Right lung (tissue), 10 donors: ENCODE data around the gene FGA. TPM values are rescaled to one million over a fixed set of nuclear protein-coding genes. Genes with fewer than 3 reads are reported as not detected.

ENCODE experiments used
- DNase-seq, 2 donors: peaks; one replicate each; pipeline ENCODE4 v3.0.0-alpha.2; 2013
- long read RNA-seq, 8 donors: transcript quantifications; one replicate each; lab custom pipeline, GENCODE V29; 2026
- polyA plus RNA-seq, 5 donors: library from polyadenylated mRNA; unstranded; fragments of 120-200 nt; gene quantifications; one replicate each; pipeline versions ENCODE4 v1.2.1 to v1.2.3, GENCODE V29; 2013; ENCODE audit warnings: inconsistent platforms in 1 of 5, low replicate concordance in 1 of 5; ENCODE audit not compliant: insufficient read length in 5 of 5, insufficient read depth in 1 of 5

FGA gene
- polyA plus RNA-seq, result 10 to 100 TPM in 1 of 5 donors, not detected in 4; 17.5 TPM
- long read RNA-seq, donor 1, result 0 reads
- long read RNA-seq, donor 2, result 0 reads
- long read RNA-seq, donor 3, result 0 reads
- long read RNA-seq, donor 4, result 0 reads
- long read RNA-seq, donor 5, partial matches to known transcripts, result 0 of 4 reads
- long read RNA-seq, donor 5, other reads (novel, unspliced or antisense), result 0 of 4 reads
- long read RNA-seq, donor 6, result 0 reads
- long read RNA-seq, donor 7, result 0 reads
- long read RNA-seq, donor 8, result 0 reads

DNA sequence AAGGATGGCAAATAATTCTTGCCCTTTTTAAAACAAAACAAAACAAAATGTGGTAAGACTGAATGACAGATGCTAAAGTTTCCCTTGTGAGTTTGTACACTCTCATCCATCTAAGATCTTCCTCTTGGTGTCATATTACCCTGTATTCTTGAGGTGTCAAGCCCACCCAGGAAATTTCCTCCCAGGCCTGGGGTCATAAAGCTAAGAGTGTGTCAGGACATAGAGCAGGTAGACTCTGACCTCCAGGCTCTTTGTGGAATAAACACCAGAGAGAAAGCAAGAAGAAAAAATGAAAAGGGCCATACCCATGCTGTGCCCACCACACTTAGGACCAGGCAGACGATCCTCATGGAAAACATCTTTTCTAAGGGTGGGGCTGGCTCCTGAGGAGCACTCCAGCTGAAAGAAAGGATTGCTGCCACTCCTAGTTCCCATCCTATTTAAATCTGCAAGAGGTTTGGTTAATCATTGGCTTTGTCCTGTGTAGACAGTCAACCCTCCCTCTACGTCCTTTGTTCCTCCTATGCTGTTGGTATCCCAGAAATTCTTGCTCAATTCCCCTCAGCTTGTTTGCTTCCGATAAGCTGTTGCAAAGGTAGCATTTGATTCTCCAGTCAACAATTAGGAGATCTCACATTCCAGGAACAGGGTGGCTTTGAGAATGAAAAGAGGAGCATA, at the start of gene FGA:
FGA (minus strand) TSS at position 414 of the 678 bp plus-strand sequence; CDS start at position 359, 55 bp downstream.
- no peak for DNase-seq

DNA sequence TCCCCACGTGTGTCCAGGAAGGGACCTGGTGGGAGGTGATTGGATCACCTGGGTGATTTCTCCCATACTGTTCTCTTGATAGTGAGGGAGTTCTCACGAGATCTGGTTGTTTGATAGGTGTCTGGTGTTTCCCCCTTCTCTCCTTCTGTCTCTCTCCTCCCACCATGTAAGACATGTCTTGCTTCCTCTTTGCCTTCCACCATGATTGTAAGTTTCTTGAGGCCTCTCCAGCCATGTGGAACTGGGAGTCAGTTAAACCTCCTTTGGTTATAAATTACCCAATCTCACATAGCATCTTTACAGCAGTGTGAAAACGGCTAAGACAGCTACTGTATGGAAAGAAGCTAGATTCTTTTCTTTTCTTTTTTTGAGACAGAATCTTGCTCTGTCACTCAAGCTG, 43.5 kb upstream of the FGA start:
- DNase-seq, result no peak

DNA sequence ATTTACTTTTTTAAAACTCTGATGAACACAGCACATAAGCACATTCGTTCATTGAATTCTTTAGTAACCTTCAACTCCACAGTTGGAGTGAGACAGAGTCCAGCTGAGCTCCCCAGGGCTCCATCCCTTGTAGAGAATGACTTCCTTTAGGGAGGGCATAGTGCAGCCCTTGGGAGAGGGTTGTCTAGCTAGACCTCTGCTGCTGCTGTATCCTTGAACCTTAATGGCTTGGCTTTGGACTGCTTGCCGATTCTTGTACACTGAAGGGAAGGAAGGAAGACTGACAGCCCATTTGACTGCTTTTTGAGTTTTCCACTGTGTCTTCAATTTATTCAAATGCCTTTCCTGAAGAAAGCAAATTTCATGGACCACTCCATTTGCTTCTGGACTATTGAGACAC, 41.3 kb upstream of the FGA start:
- no peak for DNase-seq

DNA sequence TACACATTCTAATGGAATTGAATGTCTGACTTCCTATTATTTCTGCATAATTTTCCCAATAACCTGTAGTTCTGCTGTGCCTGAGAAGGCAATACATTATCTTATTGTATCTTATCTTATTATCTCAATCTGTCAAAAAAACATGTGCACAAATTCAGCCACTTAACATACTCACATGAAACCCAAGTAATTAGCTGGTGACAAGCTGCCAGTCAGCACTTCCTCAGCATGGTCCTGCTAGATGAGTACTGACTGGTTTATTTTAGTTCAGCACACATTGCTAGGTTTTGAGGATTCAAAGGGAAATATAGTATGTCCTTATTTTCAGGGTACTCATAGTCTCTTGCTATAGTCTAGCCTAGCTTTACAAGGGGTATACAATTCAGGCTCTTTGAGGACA, 39.8 kb upstream of the FGA start:
- DNase-seq, result no peak

DNA sequence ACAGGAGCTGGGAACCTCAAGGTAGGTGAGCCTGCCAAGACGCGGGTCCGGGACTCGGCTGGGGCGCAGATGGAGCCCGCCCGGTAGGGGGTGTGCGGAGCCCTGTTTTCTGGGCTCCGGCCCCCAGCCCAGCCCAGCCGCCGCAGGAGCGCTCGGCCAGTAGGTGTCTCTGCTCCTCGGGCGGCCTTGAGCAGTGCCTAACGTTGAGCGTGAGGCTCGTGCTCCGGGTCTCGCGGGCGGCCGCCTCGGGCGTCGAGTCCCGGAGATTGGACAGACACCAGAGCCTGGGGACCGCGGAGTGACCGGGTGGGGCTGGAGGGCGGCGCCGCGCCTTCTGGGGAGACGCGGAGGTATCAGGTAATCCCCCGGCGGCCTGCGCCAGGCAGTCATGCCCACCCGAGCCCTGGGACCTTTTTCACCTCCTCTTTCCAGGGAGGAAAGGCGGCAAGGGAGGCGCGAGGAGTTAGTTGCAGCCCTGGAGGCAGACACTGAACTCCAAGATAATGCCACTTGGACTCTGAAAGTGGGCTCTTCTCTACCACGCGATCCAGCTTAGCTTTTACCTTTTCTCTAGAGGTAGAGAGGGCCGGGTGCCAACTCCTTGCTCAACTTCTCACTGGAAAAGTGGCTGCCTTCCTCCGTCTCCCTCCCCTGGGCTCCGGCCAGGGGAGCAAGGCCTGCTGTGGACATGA, 36.4 kb upstream of the FGA start:
- peak; percentile 25 to 38 for DNase-seq

DNA sequence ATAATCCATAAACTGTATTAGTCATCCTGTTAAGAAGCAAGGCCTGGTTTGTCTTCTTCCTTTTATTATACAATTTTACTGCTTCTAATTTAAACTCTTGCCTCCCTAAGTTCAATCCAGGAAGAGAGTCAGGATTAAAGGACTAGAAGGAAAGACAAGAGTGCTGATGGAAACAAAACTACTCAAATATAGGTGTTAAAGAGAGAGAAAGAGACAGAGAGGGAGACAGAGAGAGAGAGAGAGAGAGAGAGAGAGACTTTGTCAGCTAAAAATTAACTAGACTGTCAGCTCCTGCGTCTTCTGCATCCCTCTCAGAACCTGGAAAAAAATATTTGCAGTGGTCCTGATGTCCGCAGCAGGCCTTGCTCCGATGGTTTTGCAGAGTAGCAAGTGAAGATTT, 35.4 kb upstream of the FGA start:
- DNase-seq, result no peak

DNA sequence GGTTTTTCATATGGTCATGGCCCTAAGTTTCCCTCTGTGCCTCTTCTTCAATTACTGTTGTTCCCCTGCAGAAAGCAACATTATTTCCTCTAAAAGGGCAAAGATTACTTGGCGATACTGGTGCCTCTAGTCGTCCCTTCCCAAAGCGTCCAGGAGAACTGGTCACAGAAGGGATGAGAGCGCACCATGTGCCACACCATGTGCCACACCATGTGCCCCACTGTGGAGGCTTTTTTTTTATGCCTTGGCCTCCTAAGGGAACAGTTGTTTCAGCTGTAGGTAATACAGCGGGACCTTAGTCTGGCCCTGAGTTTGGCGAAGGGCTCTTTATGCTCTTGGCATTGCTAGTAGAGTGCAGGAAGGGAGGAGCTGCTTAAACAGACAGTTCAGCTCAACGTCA, 33.5 kb upstream of the FGA start:
- no peak for DNase-seq

DNA sequence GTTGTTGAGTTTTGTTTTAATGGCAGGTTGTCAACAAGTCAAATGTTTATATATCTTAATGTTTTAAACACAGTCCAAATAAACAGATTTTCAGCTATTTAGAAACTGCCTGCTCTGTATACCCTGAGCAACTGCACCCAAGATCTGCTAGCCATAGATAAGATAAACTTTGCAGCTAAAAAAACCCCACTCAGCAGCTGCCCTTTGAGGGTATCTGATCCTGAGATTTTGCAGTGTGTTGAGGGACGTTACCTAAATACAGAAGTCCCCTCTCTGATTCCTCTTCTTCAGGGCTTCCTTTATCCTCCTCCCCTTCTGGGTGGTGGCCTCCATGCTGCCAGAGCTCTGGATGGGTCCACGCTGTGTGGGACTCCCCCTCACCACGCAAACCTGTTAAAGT, 32.9 kb upstream of the FGA start:
- DNase-seq, result no peak

DNA sequence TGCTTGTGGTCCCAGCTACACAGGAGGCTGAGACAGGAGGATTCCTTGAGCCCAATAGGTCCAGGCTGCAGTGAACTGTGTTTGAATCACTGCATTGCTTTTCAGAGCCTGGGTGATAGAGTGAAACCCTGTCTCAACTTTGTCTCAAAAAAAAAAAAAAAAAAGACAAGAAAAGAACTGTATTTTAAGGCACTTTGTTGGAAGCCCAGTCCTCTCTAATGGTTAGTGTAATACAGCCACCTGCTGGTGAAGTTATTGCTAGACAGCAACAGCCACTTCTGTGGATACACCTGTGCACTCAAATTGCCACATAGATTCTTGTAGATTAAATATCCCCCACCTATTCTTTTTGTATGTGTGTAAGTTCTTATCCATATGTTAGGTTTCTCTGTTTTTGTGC, 32.1 kb upstream of the FGA start:
- DNase-seq, result peak in 1 of 2 donors; percentile 13

DNA sequence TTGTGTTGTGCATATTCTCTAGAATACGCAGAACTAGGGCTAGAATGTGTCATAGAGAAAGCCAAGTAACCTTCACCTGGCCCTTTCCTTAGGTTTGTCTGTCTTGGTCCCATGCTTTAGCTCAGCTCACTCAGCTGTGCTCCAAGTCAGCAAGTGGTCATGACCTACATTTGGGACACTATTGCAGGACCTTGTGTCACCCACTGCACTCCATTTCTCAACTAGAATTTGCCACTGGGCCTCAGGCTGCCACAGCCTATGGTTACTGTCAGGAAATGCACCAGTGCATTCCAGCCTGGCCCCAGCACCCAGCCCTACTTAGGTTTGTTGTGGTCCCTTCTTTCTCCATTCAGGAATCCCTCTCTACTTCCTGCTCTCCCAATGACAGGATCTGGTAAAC, 29.6 kb upstream of the FGA start:
- DNase-seq, result no peak

DNA sequence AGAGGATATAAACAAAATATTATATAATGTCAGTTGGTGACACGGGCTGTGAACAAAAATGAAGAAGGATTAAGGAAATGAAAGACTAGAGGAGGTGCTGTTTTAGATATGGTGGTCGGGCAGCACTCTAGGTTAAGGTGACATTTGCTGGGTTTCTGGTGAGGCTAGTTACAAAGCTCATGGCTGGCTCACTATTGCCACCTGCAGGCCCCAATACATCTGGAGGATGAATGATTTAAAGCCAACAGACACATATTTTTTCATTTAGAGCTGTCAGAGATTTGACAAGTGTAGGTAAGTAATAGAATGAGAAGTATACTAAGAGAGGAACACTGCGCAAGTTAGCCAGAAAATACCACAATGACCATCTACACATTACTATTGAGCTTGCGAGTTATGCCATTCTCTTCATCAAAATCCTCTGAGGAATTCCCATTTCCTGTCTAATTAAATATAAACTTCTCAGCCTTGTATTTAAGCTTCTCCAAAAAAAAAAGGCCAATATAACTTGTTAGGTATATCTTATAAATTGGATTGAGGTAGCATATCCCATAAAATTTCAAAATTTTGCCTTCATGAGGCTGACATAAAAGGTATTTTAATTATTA, 28.3 kb upstream of the FGA start:
- DNase-seq, result no peak

DNA sequence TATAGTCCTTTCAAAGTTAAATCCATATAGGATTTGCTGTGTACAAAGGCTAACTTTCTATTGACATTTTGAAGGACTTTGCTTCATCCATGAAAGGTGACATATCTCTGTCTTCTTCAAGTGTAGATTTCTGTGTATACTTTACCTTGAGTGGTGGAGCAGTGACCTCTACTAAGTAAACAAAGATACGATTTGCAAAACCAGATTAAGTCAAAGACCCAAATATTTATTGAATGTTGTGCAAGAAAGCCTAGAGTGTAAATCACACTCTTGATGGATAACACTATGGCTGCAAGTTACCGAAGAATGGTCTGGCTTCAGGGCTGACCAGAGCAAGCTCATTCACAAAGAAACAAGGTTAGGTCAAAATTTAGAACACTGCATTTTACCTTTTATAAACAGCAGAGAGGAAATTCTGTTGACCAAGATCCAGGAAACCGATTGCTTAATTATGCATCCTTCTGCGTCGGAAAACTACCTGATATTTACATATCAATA, 27.3 kb upstream of the FGA start:
- DNase-seq, result no peak

DNA sequence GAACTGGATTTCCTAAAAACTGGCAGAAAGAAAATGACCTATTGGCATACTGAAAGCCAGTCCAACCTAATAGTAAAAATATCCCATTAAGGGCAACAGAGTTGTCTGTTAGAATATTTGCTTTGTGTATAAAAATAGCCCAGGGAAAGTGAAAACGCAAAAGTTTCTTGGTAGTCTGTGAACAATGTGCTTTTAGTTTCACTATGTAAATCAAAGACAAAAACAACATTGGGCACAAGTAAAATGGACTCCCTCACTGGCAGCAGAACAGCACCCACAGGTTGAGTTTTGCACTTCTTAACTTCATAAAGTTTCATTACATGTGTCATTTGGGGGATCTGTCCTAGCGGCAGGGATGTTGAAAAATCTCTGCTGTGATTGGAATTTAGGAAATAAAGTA, 26.2 kb upstream of the FGA start:
- DNase-seq, result no peak

DNA sequence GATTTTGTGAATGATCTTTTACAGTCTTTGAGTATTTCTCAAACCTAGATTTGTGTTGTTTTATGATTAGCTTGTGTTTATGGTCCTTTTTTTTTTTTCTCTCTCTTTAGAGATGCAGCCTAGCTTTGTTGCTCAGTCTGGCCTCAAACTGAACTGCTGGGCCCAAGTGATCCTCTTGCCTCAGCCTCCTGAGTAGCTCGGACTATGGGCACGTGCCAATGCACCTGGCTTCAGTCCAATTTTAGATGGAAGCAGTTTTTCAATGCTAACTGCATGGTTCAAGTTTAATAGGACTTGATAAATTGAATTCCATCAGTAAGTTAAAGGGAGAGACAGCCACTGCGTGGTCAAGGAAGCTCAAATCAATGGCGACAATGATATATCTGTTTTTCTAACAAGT, 25.7 kb upstream of the FGA start:
- no peak for DNase-seq

DNA sequence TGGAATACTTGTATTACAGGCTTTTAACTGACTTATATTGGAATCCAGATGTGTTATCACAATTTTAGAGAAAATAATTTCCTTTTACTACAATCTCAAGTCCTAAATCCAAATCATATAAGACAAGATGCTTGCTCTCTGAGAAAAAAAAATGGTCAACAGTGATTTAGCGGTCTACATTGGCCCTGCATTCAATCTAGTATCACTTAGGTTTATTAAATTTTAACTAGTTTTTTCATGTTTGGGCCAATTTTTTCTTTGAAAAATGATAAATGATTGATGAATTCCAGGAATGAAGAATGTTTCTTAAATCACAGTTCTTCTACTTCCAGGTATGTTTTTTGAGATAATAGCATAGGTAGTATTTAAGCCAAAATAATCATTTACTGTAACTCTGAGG, 24.7 kb upstream of the FGA start:
- DNase-seq, result no peak

DNA sequence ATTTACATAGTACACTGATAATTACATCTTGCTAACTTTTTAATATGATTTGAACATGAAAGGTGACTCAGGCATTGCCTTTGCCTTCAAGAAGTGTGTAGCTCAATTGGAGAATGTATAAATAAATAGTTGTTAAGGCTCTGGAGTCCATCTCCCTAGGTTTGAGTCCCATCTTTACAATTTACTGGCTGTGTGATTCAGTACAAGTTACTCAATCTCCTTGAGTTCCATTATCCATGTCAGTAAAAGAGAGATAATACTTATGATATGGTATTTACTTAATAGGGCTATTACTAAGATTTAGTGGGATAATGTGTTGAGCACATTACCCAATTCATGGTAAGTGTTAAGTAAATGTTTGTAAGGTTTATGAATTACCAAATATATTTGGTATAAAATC, 23.8 kb upstream of the FGA start:
- DNase-seq, result no peak

DNA sequence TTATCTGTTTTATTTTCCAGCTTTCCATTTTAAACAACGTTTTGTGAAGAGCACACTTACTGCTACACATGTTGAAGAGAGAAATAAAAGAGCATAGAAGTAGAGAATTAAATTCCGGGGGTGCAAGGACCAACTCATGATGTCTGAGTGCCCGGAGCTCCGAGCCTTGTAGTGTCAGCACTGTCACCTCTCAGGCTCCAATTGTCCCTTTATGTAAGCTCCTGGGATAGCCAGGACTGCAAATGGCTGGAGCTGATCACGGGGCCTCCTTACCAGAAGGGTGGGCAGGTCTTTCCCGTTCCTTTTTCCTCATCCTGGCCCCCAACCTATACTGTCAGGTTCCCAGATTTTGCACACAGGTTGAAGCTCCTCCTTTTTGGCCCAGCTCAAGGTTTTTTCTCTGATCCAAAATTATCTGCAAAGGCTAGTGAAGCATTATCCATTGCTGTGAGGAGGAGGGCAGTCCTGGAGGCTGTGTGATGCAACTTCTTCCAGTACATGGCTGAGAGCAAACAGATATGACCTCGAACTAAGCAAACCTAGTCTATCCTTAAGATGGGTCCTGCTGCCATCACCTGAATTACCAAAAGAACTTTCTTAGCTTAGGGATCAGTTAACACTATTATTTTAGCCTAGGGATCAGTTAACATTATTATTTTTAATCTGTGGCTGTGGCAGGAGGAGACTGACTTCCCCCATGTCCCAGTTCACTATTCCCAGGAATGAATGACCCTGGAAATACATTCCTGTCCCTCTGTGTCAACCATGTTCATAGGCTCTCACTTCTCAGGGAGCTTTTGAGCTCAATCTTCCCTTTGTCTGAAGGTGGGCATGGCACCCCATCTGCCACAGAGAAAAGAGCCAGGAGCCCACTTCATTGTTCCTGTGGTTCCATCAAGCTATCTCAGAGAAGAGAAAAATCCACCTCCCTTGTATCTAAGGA, 22.2 kb upstream of the FGA start, which contains the start of gene FGG:
FGG (minus strand) TSS at position 185 of the 943 bp plus-strand sequence; CDS start at position 138, 47 bp downstream.
- DNase-seq, result no peak

DNA sequence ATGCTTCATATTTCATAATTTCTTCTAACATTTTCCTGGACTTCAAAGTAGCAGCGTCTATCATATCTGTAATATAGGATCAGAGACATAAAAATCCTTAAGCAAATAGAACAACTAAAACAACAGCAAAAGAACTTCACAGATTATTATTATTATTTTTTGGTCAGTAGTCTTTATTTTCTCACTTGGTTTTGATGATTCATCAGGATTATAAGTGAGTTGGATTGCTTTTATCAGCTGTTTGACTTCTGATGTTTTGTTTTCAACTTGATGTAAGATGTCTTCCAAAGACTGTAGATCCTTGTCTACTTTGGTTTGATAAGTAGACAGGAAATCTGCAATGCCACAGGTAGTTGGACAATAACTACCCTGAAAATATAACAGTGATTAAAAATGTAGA, 21.3 kb upstream of the FGA start:
- no peak for DNase-seq

DNA sequence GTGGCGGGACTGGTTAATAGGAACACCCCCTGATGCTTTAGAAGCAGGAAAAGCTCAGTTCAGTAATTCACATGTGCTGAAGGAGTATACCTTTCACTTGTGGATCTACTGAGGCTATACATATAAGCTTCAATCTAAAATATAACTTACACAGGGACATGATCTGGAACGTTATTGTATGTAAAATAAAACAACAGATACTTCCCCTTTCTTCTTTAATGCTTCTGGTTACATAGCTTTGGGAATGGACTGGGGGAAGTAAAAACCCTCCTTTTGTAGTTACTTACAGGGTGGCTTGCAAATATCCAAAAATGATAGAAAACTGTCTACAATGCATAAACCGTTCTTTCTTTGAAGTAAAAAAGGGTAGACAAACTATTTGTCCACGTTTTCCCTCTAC, 20.0 kb upstream of the FGA start:
- no peak for DNase-seq

DNA sequence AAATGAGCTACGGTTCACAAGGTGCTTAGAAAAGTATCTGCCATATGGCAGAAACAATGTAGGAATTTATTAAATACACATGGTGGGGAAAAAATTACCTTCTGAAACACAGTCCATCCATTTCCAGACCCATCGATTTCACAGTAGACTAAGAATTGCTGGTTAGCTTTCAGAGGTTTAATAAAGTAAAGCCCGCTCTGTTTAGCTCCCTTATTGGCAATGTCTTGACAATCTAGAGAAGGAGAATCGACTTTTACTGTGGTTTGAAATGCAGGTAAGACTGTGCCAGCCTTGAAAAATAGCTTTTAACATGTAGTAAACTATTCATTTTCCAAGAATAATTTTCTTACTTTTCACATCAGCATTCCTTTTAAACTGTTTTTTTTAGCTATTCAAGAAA, 19.0 kb upstream of the FGA start:
- DNase-seq, result no peak
